OCI-LY7 (cell line): ENCODE data around the gene PIEZO2. TPM values are rescaled to one million over a fixed set of nuclear protein-coding genes. Genes with fewer than 3 reads are reported as not detected.

Experiments used
- BruUV-seq: library from RNA; stranded (reverse); fragments of 400-500 nt; replicated peaks from 2 replicates; lab custom pipeline; 2021; lab: Mats Ljungman, UMichigan
- CTCF ChIA-PET: fragments of 300-600 bp; sonication (Branson Sonifier 250); formaldehyde crosslinking; loops from one replicate; lab custom pipeline; 2022; ENCODE audit warnings: antibody characterized with exemption; ENCODE audit not compliant: unreplicated experiment; lab: Charles Lee
- POLR2A ChIA-PET: fragments of 300-600 bp; sonication (Branson Sonifier 250); formaldehyde crosslinking; loops from one replicate; lab custom pipeline; 2022; ENCODE audit warnings: antibody characterized with exemption; lab: Charles Lee
- DNase-seq: peaks from one replicate; pipeline ENCODE4 v3.0.0-alpha.2; 2015; ENCODE audit warnings: low spot score
- H2AFZ ChIP-seq: fragments of 200-600 bp; sonication (generic), shearing (Covaris generic); 2 replicates; pipeline ENCODE4 v1.6.1; 2014; ENCODE audit warnings: mild to moderate bottlenecking, antibody characterized with exemption, low read length, moderate library complexity
- H3K27ac ChIP-seq: fragments of 200-600 bp; sonication (generic); 2 replicates; pipeline ENCODE4 v1.5.1; 2014; ENCODE audit warnings: mixed run types, low read depth, mild to moderate bottlenecking, moderate library complexity, low read length, inconsistent platforms; ENCODE audit not compliant: poor library complexity, severe bottlenecking
- H3K36me3 ChIP-seq: fragments of 200-600 bp; sonication (generic); 2 replicates; pipeline ENCODE4 v1.6.1; 2014; ENCODE audit warnings: mild to moderate bottlenecking, antibody characterized with exemption, low read length, moderate library complexity, mixed read lengths; ENCODE audit not compliant: insufficient read depth
- H3K4me1 ChIP-seq: fragments of 200-600 bp; sonication (generic); 2 replicates; pipeline ENCODE4 v1.5.1; 2014; ENCODE audit warnings: mild to moderate bottlenecking, low read length; ENCODE audit not compliant: insufficient read depth, poor library complexity, severe bottlenecking
- H3K4me2 ChIP-seq: fragments of 200-600 bp; sonication (generic); 2 replicates; pipeline ENCODE4 v1.6.1; 2014; ENCODE audit warnings: mild to moderate bottlenecking, low read length
- H3K4me3 ChIP-seq: fragments of 200-600 bp; sonication (generic); 2 replicates; pipeline ENCODE4 v1.5.1; 2014; ENCODE audit warnings: mild to moderate bottlenecking, low read depth, low read length; ENCODE audit not compliant: poor library complexity, severe bottlenecking
- H3K79me2 ChIP-seq: fragments of 200-600 bp; sonication (generic); 2 replicates; pipeline ENCODE4 v1.6.1; 2016; ENCODE audit warnings: low read depth, mild to moderate bottlenecking, low read length, moderate library complexity, mixed read lengths; ENCODE audit not compliant: insufficient read depth
- H3K9me2 ChIP-seq: fragments of 200-600 bp; sonication (generic); 2 replicates; pipeline ENCODE4 v1.6.1; 2016; ENCODE audit warnings: mild to moderate bottlenecking, low read length, mixed read lengths; ENCODE audit not compliant: insufficient read depth
- H3K9me3 ChIP-seq: fragments of 200-600 bp; sonication (generic); 2 replicates; pipeline ENCODE4 v1.6.1; 2014; ENCODE audit warnings: mild to moderate bottlenecking, mixed run types, low read length, mixed read lengths
- H4K20me1 ChIP-seq: fragments of 200-600 bp; sonication (generic); 2 replicates; pipeline ENCODE4 v1.6.1; 2014; ENCODE audit warnings: mild to moderate bottlenecking, antibody characterized with exemption, low read length, moderate library complexity, mixed read lengths; ENCODE audit not compliant: insufficient read depth
- EZH2phosphoT487 ChIP-seq: fragments of 200-600 bp; sonication (generic); IDR thresholded peaks from 2 replicates; pipeline ENCODE4 v1.6.1; 2018; ENCODE audit warnings: low read depth, borderline replicate concordance, mild to moderate bottlenecking, mixed run types, antibody characterized with exemption, low read length, moderate library complexity, mixed read lengths
- intact Hi-C: fragments of 100-400 bp; cut with micrococcal nuclease; formaldehyde crosslinking; loops from one replicate; pipeline ENCODE4 v1.10.0; 2022; ENCODE audit not compliant: unreplicated experiment
- total RNA-seq, 2 experiments: library from RNA; depleted of rRNA in 1 of 2; stranded (reverse); fragments of >200 nt in 1 of 2; shearing (Covaris generic) in 1 of 2; gene quantifications; 2 replicates each; pipeline ENCODE4 v1.2.3, GENCODE V29; 2014 to 2022
- TF ChIP-seq, protein P1 (sequence below): fragments of 200-600 bp; sonication (generic); conservative IDR thresholded peaks from 2 replicates; pipeline ENCODE4 v1.5.1; 2014; ENCODE audit warnings: mild to moderate bottlenecking, antibody characterized with exemption, low read length, moderate library complexity, mixed read lengths

The PIEZO2 gene
- total RNA-seq, 2 experiments from 2014 or later = 0.95 to 3.3 TPM

DNA sequence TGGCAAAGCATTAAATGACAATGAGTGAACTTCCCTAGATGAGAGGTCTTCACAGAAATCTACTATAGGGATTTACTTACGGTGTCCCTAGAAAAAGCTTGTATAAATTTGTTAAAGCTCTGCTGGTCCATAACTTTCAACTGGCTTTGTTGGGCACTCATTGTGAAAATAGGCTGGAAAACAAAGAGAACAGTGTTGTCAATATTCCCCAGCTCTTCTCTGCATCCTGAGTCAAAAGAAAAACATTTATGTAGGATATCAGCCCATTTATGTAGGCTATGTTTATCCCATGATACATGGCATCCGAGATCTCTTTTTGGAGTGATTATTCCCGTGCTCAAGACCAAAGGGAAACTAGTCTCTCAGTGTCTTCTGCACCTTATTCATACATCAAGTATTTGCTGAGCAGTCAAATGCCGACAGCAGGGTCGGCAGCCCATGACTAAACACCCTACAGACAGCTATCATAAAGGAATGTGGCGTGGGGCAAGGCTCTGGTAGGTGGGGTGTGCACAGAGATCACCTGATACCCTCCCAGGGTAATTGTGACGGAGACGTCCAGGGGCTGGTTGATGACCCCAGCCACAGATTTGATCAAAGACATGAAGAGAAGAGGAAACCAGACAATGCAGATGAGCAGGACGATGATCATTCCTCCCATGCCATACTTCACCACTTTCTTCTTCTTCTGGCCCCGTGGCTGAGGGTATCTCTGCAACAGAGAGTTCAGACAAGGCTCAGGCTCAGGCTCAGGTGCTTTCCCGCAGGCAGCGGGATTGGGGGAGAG is 467.6 kb downstream of the PIEZO2 start:
- CTCF ChIA-PET = interaction anchor here (0.5 kb wide), 1 partner anchor 192 kb away, joined by 3 read pairs; no protein-coding TSS in a partner anchor
- intact Hi-C loops = loop anchor here (5.0 kb wide), 1 partner anchor 119 kb away; no protein-coding TSS in a partner anchor
- no peak overlapping the region for H2AFZ ChIP-seq

DNA sequence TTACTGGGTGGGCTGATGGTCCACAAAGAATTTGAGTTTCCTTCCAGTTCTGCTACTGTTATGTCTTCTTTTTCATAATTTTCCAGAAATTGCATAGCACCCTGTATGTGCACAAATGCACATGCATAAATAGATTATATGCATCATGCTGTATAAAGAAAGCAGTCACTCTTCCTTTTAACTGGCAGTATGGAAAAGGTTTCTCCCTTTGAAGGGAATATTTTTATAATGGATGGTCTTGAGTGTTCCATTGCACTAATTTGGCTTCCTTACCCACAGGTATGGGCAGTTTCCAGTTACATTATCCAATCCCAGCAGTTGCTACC is 469.1 kb downstream of the PIEZO2 start:
- H3K9me2 ChIP-seq = no peaks in the 10 kb centered on the region
- no peak overlapping the region for H3K27ac ChIP-seq
- no peak overlapping the region for H2AFZ ChIP-seq
- no peak overlapping the region for H3K4me2 ChIP-seq
- no peak for DNase-seq
- H3K9me3 ChIP-seq = no peaks in the 10 kb centered on the region
- no peaks in the 10 kb centered on the region for H3K36me3 ChIP-seq
- intact Hi-C loops = loop anchor here (5.0 kb wide), 1 partner anchor 118 kb away; no protein-coding TSS in a partner anchor
- no peaks in the 10 kb centered on the region for H3K79me2 ChIP-seq
- ChIA-PET POLR2A (interaction anchor here (1.0 to 1.1 kb wide), 2 partner anchors 9 to 34 kb away, joined by 4 read pairs; no protein-coding TSS in a partner anchor), CTCF (no interaction called here)
- no TSS peak for BruUV-seq
- H4K20me1 ChIP-seq = no peaks in the 10 kb centered on the region
- H3K4me3 ChIP-seq = no peak overlapping the region
- peaks cover 2% of the 10 kb centered on the region for H3K4me1 ChIP-seq
- no peak for TF ChIP-seq EZH2phosphoT487
- TF ChIP-seq, protein P1, sequence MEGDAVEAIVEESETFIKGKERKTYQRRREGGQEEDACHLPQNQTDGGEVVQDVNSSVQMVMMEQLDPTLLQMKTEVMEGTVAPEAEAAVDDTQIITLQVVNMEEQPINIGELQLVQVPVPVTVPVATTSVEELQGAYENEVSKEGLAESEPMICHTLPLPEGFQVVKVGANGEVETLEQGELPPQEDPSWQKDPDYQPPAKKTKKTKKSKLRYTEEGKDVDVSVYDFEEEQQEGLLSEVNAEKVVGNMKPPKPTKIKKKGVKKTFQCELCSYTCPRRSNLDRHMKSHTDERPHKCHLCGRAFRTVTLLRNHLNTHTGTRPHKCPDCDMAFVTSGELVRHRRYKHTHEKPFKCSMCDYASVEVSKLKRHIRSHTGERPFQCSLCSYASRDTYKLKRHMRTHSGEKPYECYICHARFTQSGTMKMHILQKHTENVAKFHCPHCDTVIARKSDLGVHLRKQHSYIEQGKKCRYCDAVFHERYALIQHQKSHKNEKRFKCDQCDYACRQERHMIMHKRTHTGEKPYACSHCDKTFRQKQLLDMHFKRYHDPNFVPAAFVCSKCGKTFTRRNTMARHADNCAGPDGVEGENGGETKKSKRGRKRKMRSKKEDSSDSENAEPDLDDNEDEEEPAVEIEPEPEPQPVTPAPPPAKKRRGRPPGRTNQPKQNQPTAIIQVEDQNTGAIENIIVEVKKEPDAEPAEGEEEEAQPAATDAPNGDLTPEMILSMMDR = no peak

More for the DNA sequence above, 467.6 kb downstream of the PIEZO2 start:
- Histone ChIP-seq H3K9me3 (no peaks in the 10 kb centered on the region), H3K36me3 (no peaks in the 10 kb centered on the region), H3K4me3 (no peak overlapping the region), H3K79me2 (no peaks in the 10 kb centered on the region), H3K27ac (no peak overlapping the region), H3K4me2 (no peak overlapping the region), H4K20me1 (no peaks in the 10 kb centered on the region), H3K9me2 (no peaks in the 10 kb centered on the region), H3K4me1 (peaks cover 7% of the 10 kb centered on the region)
- POLR2A ChIA-PET = interaction anchor here (0.5 to 0.7 kb wide), 2 partner anchors 25 to 134 kb away, joined by 3 to 4 read pairs; no protein-coding TSS in a partner anchor
- DNase-seq = no peak
- TF ChIP-seq, protein P1 = no peak
- no peak for TF ChIP-seq EZH2phosphoT487
- no TSS peak for BruUV-seq
